HEK293 (cell line): ENCODE data around the gene EME2.
A peak's percentile ranks its signal among the peaks of the same experiment; 100 is the strongest.

Source experiments
- CTCF ChIA-PET: fragments of 350-600 bp; formaldehyde crosslinking; extraction: SDS; loops from one replicate; lab custom pipeline; 2021; ENCODE audit warnings: antibody characterized with exemption; lab: Yijun Ruan, JAX
- POLR2A ChIA-PET: fragments of 300-600 bp; formaldehyde crosslinking; extraction: SDS; loops from one replicate; lab custom pipeline; 2020; ENCODE audit warnings: antibody characterized with exemption, inconsistent platforms; lab: Yijun Ruan, JAX
- H3K27ac ChIP-seq: fragments of 200-500 bp; sonication (Bioruptor generic); 2 replicates; pipeline ENCODE4 v1.5.1; 2014; ENCODE audit warnings: low read depth, low read length, control low read depth, inconsistent platforms; ENCODE audit errors: extremely low read depth
- H3K36me3 ChIP-seq, 2 experiments: fragments of 200-500 bp in 1 of 2; sonication (Bioruptor generic) in 1 of 2; 1 replicate in 1 of 2; 2 replicates in 1 of 2; pipeline ENCODE4 v1.5.1; 2014 to 2017; ENCODE audit warnings: inconsistent platforms in 2 of 2, low read length in 2 of 2; ENCODE audit not compliant: control insufficient read depth in 2 of 2, insufficient read depth in 1 of 2
- H3K4me1 ChIP-seq: fragments of 200-500 bp; sonication (Bioruptor generic); 2 replicates; pipeline ENCODE4 v1.5.1; 2014; ENCODE audit warnings: mild to moderate bottlenecking, low read length, inconsistent platforms; ENCODE audit not compliant: control insufficient read depth, insufficient read depth
- H3K4me3 ChIP-seq: 2 replicates; pipeline ENCODE4 v1.5.1; 2011; ENCODE audit warnings: low read depth, mild to moderate bottlenecking, control low read depth, low read length, moderate library complexity
- H3K9me3 ChIP-seq: fragments of 200-500 bp; sonication (Bioruptor generic); 2 replicates; pipeline ENCODE4 v1.5.1; 2014; ENCODE audit warnings: low read depth, low read length, inconsistent platforms; ENCODE audit not compliant: control insufficient read depth, insufficient read depth
- PRDM6 ChIP-seq: fragments of 450-650 bp; formaldehyde crosslinking; IDR thresholded peaks from 2 replicates; pipeline ENCODE4 v1.5.1; 2017; ENCODE audit warnings: missing biosample characterization, missing genetic modification characterization
- SCRT1 ChIP-seq: fragments of 450-650 bp; formaldehyde crosslinking; IDR thresholded peaks from 2 replicates; pipeline ENCODE4 v1.5.1; 2016; ENCODE audit warnings: missing biosample characterization, missing genetic modification characterization, borderline replicate concordance
- ZFP41 ChIP-seq: fragments of 450-650 bp; formaldehyde crosslinking; IDR thresholded peaks from 2 replicates; pipeline ENCODE4 v1.5.1; 2016; ENCODE audit warnings: missing biosample characterization, missing genetic modification characterization, borderline replicate concordance
- ZNF10 ChIP-seq: fragments of 450-650 bp; formaldehyde crosslinking; IDR thresholded peaks from 2 replicates; pipeline ENCODE4 v1.5.1; 2017; ENCODE audit warnings: missing biosample characterization, missing genetic modification characterization
- ZNF140 ChIP-seq: fragments of 450-650 bp; formaldehyde crosslinking; IDR thresholded peaks from 2 replicates; pipeline ENCODE4 v1.5.1; 2016; ENCODE audit warnings: missing biosample characterization, missing genetic modification characterization
- ZNF473 ChIP-seq: fragments of 450-650 bp; formaldehyde crosslinking; IDR thresholded peaks from 2 replicates; pipeline ENCODE4 v1.5.1; 2017; ENCODE audit warnings: missing biosample characterization, missing genetic modification characterization
- ZNF501 ChIP-seq: fragments of 450-650 bp; formaldehyde crosslinking; IDR thresholded peaks from 2 replicates; pipeline ENCODE4 v1.5.1; 2016; ENCODE audit warnings: missing biosample characterization, missing genetic modification characterization
- ZNF510 ChIP-seq: fragments of 450-650 bp; formaldehyde crosslinking; IDR thresholded peaks from 2 replicates; pipeline ENCODE4 v1.5.1; 2018; ENCODE audit warnings: mild to moderate bottlenecking, missing genetic modification characterization, missing biosample characterization; ENCODE audit not compliant: insufficient replicate concordance
- ZSCAN16 ChIP-seq: fragments of 450-650 bp; formaldehyde crosslinking; IDR thresholded peaks from 2 replicates; pipeline ENCODE4 v1.5.1; 2016; ENCODE audit warnings: missing biosample characterization, missing genetic modification characterization
- ZXDB ChIP-seq: fragments of 450-650 bp; formaldehyde crosslinking; IDR thresholded peaks from 2 replicates; pipeline ENCODE4 v1.5.1; 2016; ENCODE audit warnings: missing biosample characterization, missing genetic modification characterization

Gene EME2

DNA sequence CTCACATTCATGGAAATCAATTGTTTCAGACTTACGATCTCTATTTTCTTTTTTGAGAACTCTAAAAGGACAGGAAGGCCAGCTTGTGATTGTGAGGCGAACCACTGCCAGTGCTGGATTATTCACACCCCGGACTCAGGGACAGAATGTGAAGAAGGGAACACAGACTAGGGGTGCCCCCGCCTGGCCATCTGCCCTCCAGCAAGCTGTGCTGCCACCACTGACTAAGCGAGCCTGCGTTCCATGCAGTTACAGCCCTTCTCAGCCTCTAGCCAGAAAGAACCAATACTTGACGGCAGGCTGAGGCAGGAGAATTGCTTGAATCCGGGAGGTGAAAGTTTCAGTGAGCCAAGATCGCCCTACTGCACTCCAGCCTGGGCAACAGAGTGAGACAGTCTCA, 51.2 kb downstream of the EME2 start (continued):
- TF ChIP-seq PRDM6 (no peak), ZNF473 (no peak), ZNF140 (tag by site-specific recombination) (no peak)

- H3K27ac ChIP-seq = 0 out of 2 replicates have a peak overlapping the region, but pooled peaks have one; percentile 78
- H3K9me3 ChIP-seq = no peaks in the 10 kb centered on the region
- POLR2A ChIA-PET = no interaction called here
- peaks cover 0 to 29% of the 10 kb centered on the region in 2 experiments; a peak in 2 of 3 replicates for H3K36me3 ChIP-seq
- CTCF ChIA-PET = interaction anchor here (1.1 kb wide), 1 partner anchor 130 kb away, joined by 4 read pairs; no protein-coding TSS in a partner anchor
- H3K4me3 ChIP-seq = peak overlapping the region; percentile 97
- TF ChIP-seq ZFP41 (tag by site-specific recombination) = no peak
- peak; percentile 29; the same call in 1 of the 2 replicates for TF ChIP-seq SCRT1 (tag by site-specific recombination)
- no peak for TF ChIP-seq ZNF501
- TF ChIP-seq ZNF10 (tag by site-specific recombination) = no peak
- no peak for TF ChIP-seq ZNF510
- no peak for TF ChIP-seq ZXDB (tag by site-specific recombination)
- no peak for TF ChIP-seq ZSCAN16
- no peaks in the 10 kb centered on the region for H3K4me1 ChIP-seq
Observed at GRCh38 chr16:1825381-1825863, 52.8 kb downstream of the EME2 start.
